Vagina (tissue), 2 donors: ENCODE measurements around the gene CYP2B6. TPM values are rescaled to one million over a fixed set of nuclear protein-coding genes. Genes with fewer than 3 reads are reported as not detected.
"Not testable (repeated sequence)": the region's sequence is repeated elsewhere in the genome, so short reads cannot be mapped to it uniquely, and the experiment has no call there.

Source experiments
- DNase-seq, 2 donors: peaks; one replicate each; pipeline ENCODE4 v3.0.0-alpha.2; 2017; ENCODE audit errors: extremely low spot score in 2 of 2
- H3K27ac ChIP-seq: fragments of 200-600 bp; sonication (generic); one replicate; pipeline ENCODE4 v1.5.1; 2019
- H3K27me3 ChIP-seq: fragments of 200-600 bp; sonication (generic); one replicate; pipeline ENCODE4 v1.5.1; 2019
- H3K36me3 ChIP-seq, 2 donors: fragments of 200-600 bp; sonication (generic); one replicate each; pipeline ENCODE4 v1.5.1; 2017 to 2019
- H3K4me1 ChIP-seq: fragments of 200-600 bp; sonication (generic); one replicate; pipeline ENCODE4 v1.5.1; 2019
- H3K4me3 ChIP-seq, 2 donors: fragments of 200-600 bp; sonication (generic); 1 replicate in 1 of 2; 2 replicates in 1 of 2; pipeline ENCODE4 v1.5.1; 2016 to 2019
- H3K9me3 ChIP-seq: fragments of 200-600 bp; sonication (generic); one replicate; pipeline ENCODE4 v1.5.1; 2019
- CTCF ChIP-seq, 3 experiments: fragments of 450-650 bp in 2 of 3; fragments of 200-600 bp in 1 of 3; sonication (generic) in 1 of 3; IDR thresholded peaks; one replicate each; pipeline ENCODE4 v1.5.1; 2017 to 2019; ENCODE audit warnings: antibody characterized with exemption in 3 of 3, mild to moderate bottlenecking in 2 of 3, moderate library complexity in 2 of 3
- POLR2A ChIP-seq, 2 donors: fragments of 450-650 bp; IDR thresholded peaks; one replicate each; pipeline ENCODE4 v1.6.1; 2017; ENCODE audit warnings: antibody characterized with exemption in 2 of 2, mild to moderate bottlenecking in 2 of 2, moderate library complexity in 2 of 2
- POLR2AphosphoS5 ChIP-seq, 2 donors: sonication (generic); formaldehyde crosslinking; IDR thresholded peaks; one replicate each; pipeline ENCODE4 v1.9.0; 2017; ENCODE audit warnings: antibody characterized with exemption in 2 of 2, mild to moderate bottlenecking in 2 of 2, low read depth in 1 of 2; ENCODE audit not compliant: insufficient read depth in 1 of 2
- intact Hi-C: fragments of 100-400 bp; cut with DNase I; formaldehyde crosslinking; loops from one replicate; pipeline ENCODE4 v1.15.1; 2023
- total RNA-seq: library from RNA; depleted of rRNA; stranded (reverse); fragments of >200 nt; gene quantifications from one replicate; pipeline ENCODE4 v1.2.3, GENCODE V29; 2016

CYP2B6 gene
- total RNA-seq, 1 donor from 2014 or later, result not detected

DNA sequence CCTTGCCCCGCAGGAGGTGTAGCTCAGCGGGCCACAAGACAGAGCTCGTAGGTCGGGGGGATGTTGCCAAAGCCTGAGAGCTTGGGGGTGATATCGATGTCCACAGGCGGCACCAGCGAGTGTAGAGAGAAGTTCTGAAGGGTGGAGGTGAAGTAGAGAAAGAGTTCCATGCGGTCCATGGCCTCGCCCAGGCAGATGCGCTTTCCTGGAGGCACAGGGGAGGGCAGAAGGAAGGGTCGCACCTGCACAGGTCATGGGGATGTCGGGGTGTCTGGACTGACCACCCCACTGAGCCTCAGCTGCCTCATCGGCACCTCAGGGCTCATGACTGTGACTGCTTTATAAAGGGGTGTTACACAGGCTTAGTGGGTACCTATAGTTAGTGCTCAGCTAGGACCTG is 59.3 kb downstream of the CYP2B6 start:
- TF ChIP-seq CTCF (IDR thresholded peaks at IDR 0.05) (no peak), POLR2AphosphoS5 (IDR thresholded peaks at IDR 0.05; ENCODE audit: insufficient read depth in 1 of 2, low read depth in 1 of 2) (no peak), POLR2A (IDR thresholded peaks at IDR 0.05) (no peak)
- no peak for DNase-seq
- Histone ChIP-seq H3K27ac (no peak overlapping the region), H3K27me3 (no peaks in the 10 kb centered on the region), H3K4me3 (no peak overlapping the region), H3K36me3 (no peaks in the 10 kb centered on the region), H3K9me3 (no peaks in the 10 kb centered on the region), H3K4me1 (no peaks in the 10 kb centered on the region)
- intact Hi-C loops, result no loop called here

GRCh38 chr19:41052162-41052561 is 61.1 kb downstream of the CYP2B6 start:
- intact Hi-C loops, DNase-seq, H3K27ac ChIP-seq, H3K27me3 ChIP-seq, H3K36me3 ChIP-seq, H3K4me3 ChIP-seq, H3K4me1 ChIP-seq, H3K9me3 ChIP-seq: not testable (repeated sequence)

DNA sequence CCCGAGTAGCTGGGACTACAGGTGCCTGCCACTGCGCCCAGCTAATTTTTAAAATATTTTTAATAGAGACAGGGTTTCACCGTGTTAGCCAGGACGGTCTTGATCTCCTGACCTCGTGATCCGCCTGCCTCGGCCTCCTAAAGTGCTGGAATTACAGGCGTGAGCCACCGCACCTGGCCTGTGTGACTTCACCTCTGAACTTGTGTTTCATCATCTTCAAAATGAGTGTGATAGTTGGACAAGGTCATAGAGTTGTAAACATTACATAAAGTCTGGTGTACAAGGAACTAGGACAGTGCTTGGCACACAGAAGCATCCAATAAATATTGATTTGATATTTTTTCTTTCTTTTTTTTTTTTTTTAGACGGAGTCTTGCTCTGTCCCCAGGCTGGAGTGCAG is 62.2 kb downstream of the CYP2B6 start:
- H3K9me3 ChIP-seq, DNase-seq, H3K27ac ChIP-seq, intact Hi-C loops, H3K36me3 ChIP-seq, H3K27me3 ChIP-seq, H3K4me1 ChIP-seq, H3K4me3 ChIP-seq: not testable (repeated sequence)

GRCh38 chr19:41064974-41065569 is 74.0 kb downstream of the CYP2B6 start:
- Histone ChIP-seq H3K4me3 (no peak overlapping the region), H3K9me3 (no peaks in the 10 kb centered on the region), H3K27me3 (no peaks in the 10 kb centered on the region), H3K4me1 (no peaks in the 10 kb centered on the region), H3K36me3 (no peaks in the 10 kb centered on the region), H3K27ac (no peak overlapping the region)
- TF ChIP-seq CTCF (IDR thresholded peaks at IDR 0.05), result no peak
- intact Hi-C loops, result no loop called here
- DNase-seq, result no peak

Other genes starting within 250 kb of the CYP2B6 start
- 2.2 TPM for gene ACTMAP, start 240.8 kb upstream of the CYP2B6 start, total RNA-seq
- gene SNRPA, start 240.1 kb upstream of the CYP2B6 start, total RNA-seq, result 72.7 TPM
- gene MIA, start 215.8 kb upstream of the CYP2B6 start, total RNA-seq, result 11.0 TPM
- gene RAB4B, start 213.0 kb upstream of the CYP2B6 start, total RNA-seq, result 22.3 TPM
- 76.9 TPM for gene EGLN2, start 192.1 kb upstream of the CYP2B6 start, total RNA-seq
- gene CYP2A6, start 140.8 kb upstream of the CYP2B6 start, total RNA-seq, result 2.0 TPM
- gene CYP2A7, start 109.1 kb upstream of the CYP2B6 start, total RNA-seq, result 4.9 TPM
- gene CYP2A13, start 97.2 kb downstream of the CYP2B6 start, total RNA-seq, result not detected
- gene CYP2F1, start 123.2 kb downstream of the CYP2B6 start, total RNA-seq, result not detected
- 7.1 TPM for gene CYP2S1, start 201.9 kb downstream of the CYP2B6 start, total RNA-seq
- gene AXL, start 227.9 kb downstream of the CYP2B6 start, total RNA-seq, result 53.5 TPM